OCI-LY1 (cell line): ENCODE measurements around the gene RETREG2.

Source experiments
- EZH2 ChIP-seq: fragments of 200-600 bp; sonication (generic), shearing (Covaris generic); IDR thresholded peaks from 2 replicates; pipeline ENCODE4 v1.8.0; 2017; ENCODE audit warnings: borderline replicate concordance, mixed run types, mild to moderate bottlenecking, antibody characterized with exemption, low read length, moderate library complexity, mixed read lengths
- TF ChIP-seq, protein P1 (sequence below): fragments of 200-600 bp; sonication (generic), shearing (Covaris generic); IDR thresholded peaks from 2 replicates; pipeline ENCODE4 v1.5.1; 2017; ENCODE audit warnings: mild to moderate bottlenecking, antibody characterized with exemption, low read length, moderate library complexity, mixed read lengths

GRCh38 chr2:219159771-219160185 is 18.3 kb upstream of the RETREG2 start:
- TF ChIP-seq, protein P1, sequence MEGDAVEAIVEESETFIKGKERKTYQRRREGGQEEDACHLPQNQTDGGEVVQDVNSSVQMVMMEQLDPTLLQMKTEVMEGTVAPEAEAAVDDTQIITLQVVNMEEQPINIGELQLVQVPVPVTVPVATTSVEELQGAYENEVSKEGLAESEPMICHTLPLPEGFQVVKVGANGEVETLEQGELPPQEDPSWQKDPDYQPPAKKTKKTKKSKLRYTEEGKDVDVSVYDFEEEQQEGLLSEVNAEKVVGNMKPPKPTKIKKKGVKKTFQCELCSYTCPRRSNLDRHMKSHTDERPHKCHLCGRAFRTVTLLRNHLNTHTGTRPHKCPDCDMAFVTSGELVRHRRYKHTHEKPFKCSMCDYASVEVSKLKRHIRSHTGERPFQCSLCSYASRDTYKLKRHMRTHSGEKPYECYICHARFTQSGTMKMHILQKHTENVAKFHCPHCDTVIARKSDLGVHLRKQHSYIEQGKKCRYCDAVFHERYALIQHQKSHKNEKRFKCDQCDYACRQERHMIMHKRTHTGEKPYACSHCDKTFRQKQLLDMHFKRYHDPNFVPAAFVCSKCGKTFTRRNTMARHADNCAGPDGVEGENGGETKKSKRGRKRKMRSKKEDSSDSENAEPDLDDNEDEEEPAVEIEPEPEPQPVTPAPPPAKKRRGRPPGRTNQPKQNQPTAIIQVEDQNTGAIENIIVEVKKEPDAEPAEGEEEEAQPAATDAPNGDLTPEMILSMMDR: no peak
- no peak for TF ChIP-seq EZH2
